Loucy (cell line): ENCODE results near the gene OPRL1.

ENCODE experiments used
- EZH2phosphoT487 ChIP-seq: fragments of 200-600 bp; IDR thresholded peaks from 2 replicates; pipeline ENCODE4 v1.6.1; 2018; ENCODE audit warnings: antibody characterized with exemption, mild to moderate bottlenecking, moderate library complexity, borderline replicate concordance
- TF ChIP-seq, protein P1 (sequence below): fragments of 200-600 bp; sonication (generic); conservative IDR thresholded peaks from 2 replicates; pipeline ENCODE4 v1.5.1; 2014; ENCODE audit warnings: mild to moderate bottlenecking, antibody characterized with exemption, low read length

DNA sequence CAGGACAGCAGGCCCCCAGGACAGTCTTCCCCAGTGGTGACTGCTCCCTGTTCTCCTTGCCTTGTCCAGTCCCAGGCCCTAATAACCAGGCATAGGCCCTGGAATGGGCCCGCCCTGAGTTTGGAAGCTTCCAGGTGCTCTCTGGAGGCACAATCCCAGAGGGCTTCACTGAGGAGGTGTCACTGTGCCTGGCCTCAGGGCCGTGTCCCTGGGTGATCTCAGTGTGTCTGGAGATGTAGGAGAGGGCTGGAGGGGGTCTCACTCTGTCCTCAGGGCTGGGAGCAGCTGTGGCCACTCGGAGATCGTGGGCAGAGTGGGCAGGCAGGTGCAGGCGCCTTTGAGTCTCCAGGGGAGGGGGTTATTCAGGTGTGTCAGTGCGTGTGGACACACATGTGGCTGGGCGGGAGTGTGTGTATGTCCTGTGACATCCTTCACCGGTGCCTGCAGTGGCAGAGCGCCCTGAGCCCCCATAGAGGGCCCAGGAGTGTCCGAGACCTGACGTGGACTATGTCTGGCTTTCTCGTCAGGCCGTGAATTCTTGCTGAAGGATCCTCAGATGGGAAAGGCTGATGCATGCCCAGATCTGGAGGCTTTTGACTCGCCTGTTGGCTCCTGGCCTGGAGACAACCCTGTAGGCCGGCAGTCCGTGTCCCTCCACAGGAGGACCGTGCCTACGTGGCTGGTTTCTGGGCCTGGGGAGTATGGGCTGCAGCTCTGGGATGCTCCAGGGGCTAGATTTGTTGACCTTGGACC lies 33.0 kb downstream of the OPRL1 start:
- TF ChIP-seq, protein P1, sequence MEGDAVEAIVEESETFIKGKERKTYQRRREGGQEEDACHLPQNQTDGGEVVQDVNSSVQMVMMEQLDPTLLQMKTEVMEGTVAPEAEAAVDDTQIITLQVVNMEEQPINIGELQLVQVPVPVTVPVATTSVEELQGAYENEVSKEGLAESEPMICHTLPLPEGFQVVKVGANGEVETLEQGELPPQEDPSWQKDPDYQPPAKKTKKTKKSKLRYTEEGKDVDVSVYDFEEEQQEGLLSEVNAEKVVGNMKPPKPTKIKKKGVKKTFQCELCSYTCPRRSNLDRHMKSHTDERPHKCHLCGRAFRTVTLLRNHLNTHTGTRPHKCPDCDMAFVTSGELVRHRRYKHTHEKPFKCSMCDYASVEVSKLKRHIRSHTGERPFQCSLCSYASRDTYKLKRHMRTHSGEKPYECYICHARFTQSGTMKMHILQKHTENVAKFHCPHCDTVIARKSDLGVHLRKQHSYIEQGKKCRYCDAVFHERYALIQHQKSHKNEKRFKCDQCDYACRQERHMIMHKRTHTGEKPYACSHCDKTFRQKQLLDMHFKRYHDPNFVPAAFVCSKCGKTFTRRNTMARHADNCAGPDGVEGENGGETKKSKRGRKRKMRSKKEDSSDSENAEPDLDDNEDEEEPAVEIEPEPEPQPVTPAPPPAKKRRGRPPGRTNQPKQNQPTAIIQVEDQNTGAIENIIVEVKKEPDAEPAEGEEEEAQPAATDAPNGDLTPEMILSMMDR: no peak
- no peak for TF ChIP-seq EZH2phosphoT487
